ENCODE measurements around the gene OR52W1.
A peak's percentile ranks its signal among the peaks of the same experiment; 100 is the strongest.
"Not testable (repeated sequence)": the region's sequence is repeated elsewhere in the genome, so short reads cannot be mapped to it uniquely, and the experiment has no call there.

Gene OR52W1

DNA sequence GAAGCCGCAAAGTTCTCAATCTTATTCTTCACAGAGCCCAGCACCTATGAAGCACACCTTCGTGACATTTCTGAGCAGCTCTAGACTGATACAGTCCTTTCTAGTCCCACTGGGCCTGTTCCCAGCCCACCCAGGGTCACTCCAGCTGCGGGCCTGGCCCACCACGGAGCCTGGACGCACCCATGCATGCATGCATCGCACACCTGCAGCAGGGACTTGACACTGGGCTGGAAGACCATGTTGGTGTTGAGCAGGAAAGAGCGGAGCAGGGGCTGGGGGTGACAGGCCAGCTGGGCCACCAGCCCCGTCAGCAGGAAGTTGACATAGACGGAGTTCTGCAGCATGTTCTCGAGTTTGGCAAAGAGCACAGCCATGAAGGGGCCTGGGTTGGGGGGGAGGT, 15.5 kb downstream of the OR52W1 start:
- DNase-seq (ENCODE audit: insufficient read length, low spot score) (no peak), FAIRE-seq (no peak)

DNA sequence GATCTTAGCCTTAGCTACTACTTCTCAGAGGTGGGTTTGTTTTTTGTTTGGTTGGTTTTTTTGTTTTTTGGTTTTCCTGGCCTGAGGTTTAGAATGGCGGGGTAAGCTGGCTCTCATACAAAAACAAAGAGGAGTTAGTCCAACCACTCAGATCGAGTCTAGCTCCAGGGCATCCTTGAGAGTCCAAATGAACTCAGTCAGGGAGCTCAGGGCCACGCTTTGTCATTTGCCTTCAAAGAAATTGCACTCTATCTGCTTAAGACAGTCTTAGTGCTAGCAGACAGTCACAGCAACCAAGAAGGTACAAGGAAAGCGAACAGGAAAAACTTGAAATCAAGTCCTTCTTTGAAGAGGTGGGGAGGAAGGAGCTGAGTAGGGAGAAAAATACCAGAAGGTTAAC, 17.5 kb downstream of the OR52W1 start:
- FAIRE-seq (no peak), DNase-seq (ENCODE audit: insufficient read length, low spot score) (no peak)

DNA sequence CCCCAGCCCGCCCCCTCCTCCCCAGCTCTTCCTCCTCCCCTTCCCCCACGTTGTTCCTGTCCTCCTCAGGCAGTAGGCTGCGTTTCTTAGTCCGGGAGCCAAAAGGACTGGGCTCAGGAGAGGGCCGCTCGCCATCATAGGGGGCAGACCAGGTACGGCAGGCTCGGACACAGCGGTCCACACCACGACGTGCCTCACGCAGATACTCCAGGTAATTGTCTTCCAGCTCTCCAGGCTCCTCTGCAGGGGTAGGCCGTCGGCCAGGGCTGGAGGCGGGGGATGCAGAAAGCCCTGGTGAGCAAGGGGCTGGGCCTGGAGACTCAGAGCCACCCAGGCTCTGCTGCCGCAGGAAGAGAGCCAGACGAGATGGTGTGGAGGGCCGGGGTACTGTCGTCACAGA, 18.7 kb downstream of the OR52W1 start:
- DNase-seq (ENCODE audit: insufficient read length, low spot score) (no peak), FAIRE-seq (no peak)

DNA sequence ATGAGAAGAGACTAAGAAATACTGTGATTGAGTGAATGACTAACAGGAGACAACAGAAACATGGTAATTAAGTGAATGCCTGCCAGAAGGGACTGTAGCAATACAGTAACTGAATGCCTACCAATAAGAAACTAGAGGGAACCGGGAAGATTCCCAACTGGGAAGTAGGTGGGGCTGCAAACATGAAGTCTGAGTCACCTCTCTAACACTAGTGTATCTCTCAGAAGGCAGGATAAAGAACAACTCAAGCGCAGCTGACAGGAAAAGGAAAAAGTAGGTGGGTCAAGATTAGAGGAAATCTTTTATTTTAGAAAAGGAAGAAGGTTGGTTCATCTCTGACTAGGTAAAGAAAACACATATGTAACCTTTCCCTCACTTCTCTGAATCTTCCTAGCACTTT, 20.3 kb downstream of the OR52W1 start:
- DNase-seq (ENCODE audit: insufficient read length, low spot score) (no peak), FAIRE-seq (no peak)

DNA sequence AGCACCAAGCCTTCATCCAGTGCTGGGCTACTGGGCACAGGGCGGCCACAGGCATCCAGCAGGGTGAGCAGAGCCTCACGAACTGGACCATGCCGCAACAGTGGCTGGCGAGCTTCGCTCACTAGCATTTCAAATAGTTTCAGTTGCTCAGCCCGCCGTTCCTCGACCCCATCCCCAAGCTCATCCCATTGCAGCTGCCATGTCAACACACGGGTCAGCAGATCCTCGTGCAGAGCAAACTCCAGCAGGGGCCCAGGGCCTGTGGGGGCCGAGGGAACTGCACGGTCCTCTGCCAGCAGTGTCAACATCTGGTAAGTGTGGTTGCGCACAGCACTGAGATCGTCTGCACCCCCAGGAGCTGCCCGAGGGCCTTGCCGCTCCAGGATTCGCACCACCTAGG, 24.8 kb downstream of the OR52W1 start:
- DNase-seq (ENCODE audit: insufficient read length, low spot score) (no peak), FAIRE-seq (no peak)

DNA sequence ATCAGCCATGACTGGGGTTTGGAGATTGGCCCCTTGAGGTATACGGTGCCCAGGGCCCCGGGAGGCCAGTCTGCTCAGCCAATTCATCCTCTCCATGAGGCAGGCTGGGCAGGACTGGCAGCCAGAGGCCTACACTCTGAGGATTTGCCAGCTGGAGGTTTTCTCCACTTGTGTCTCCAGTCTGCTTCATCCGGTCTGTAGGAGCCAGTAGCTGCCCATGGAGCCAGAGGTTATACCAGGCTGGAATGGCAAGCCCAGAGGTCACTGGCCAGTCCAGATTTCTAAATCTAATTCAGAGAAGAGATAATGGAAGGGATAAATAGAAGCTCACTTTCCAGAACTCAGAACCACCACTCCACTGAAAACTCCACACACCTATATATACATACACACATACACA, 25.4 kb downstream of the OR52W1 start:
- FAIRE-seq (no peak), DNase-seq (ENCODE audit: insufficient read length, low spot score) (no peak)

DNA sequence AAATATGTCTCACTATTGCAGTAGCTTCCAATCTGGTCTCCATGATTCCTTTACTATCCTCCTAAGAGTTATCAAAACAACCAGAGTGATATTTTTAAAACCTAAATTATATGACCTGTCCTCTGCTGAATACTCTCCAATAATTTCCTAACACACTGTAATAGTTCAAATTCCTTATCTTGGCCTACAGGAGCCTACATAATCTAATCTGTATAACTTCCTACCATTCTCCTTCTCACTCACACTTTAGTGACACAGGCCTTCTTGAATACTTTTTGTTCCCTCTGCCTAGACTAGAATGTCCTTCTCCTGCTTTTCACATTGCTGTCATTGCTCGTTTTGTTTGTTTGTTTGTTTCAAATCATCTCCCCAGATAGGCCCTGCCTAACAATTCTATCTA, 26.0 kb downstream of the OR52W1 start:
- DNase-seq (ENCODE audit: insufficient read length, low spot score) (no peak), FAIRE-seq (no peak)

DNA sequence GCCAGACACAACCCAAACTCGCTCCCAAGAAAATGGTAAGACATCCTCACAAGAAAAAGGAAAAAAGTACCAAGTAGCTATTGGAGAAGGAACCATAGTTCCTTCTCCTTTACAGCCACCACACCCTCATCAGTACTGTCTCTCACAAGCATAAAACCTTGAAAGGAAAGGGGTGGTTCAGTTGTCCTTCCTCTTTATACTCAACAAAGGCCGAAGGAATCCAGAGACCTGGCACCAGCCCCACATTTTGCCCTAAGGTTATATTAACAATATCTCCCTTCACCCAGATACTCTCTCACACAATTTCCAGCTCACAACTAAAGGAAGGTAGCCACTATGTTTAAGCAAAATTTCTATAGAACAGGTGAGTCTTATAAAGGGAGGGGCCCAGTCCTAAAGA, 26.9 kb downstream of the OR52W1 start:
- FAIRE-seq (no peak), DNase-seq (ENCODE audit: insufficient read length, low spot score) (no peak)

DNA sequence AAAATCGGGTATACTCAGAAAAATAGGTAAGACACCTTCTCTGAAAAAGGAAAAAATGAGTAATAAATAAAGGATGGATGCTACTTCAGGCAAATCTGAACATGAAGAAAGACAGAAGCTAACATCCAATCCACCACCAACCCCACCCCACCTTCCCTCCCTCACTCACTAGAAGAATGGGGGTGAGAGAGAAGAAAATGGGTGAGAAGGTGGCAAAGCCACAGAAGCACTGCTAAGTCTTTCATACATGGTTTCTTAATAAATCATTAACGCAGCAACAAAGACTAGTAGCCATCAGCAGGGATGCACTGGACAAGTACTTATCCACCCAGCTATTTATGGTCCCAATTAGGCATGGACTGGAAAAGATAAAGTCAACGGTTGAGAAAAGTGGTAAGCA, 29.5 kb downstream of the OR52W1 start:
- FAIRE-seq, result no peak

DNA sequence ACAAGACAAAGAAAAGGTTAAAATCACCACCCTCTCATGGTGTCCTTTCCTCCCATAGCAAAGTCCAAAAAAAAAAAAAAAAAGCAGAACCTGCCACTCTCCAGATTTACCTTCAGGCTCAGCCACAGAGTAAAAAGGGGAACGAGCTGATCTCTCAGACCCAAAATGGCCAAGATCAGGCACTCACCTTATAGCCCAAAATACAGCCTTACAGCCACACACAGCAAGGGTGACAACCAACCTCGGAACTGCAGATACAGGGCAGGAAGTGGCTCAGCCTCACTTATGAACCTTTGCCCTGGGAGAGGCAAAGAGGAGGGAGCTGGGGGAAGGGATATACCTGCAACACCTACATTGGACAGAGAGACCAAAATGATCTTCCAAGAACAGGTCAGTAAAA, 30.9 kb downstream of the OR52W1 start:
- DNase-seq (ENCODE audit: insufficient read length, low spot score), result no peak
- no peak for FAIRE-seq

More for the DNA sequence above, 29.5 kb downstream of the OR52W1 start:
- no peak for DNase-seq (ENCODE audit: insufficient read length, low spot score)

DNA sequence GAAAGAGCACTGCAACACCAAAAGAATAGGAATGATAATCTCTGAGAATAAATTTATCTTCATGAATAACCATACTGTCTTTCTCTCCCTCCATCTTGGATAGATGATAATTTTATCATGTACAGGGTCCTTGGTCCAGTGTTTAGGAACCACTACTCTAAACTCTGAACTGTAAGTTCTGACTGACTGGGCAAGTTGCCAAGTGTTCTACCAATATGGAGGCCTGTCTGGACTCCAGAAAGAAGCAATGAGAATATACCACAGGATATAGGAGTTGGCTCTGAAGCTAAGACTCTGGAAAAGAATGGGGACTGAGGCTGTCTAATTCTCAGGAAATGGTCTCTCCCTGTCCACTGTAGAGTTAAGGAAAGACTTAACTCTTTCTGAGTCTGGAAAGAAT, 33.9 kb downstream of the OR52W1 start:
- DNase-seq (ENCODE audit: insufficient read length, low spot score) (no peak), FAIRE-seq (no peak)

DNA sequence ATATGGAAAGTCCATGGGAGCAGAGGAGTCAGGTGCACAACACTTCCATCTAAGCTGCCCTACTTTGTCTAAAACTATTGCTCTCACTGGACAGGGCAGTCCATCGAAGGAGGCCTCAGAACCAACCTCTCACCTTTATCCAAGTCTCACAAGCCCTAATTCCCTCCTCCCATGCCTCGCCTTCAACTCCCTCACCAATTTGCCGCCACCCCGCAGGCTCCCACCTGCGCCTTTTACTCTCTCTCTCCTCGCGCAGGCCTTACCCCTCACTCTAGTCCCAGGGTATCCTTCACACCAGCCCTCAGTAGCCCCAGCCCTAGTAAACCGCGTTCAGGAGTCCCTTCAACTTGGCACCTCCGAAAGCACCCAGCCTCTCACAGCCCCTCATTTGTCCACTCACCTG, 35.0 kb downstream of the OR52W1 start:
- DNase-seq (ENCODE audit: insufficient read length, low spot score) (no peak), FAIRE-seq (no peak)

DNA sequence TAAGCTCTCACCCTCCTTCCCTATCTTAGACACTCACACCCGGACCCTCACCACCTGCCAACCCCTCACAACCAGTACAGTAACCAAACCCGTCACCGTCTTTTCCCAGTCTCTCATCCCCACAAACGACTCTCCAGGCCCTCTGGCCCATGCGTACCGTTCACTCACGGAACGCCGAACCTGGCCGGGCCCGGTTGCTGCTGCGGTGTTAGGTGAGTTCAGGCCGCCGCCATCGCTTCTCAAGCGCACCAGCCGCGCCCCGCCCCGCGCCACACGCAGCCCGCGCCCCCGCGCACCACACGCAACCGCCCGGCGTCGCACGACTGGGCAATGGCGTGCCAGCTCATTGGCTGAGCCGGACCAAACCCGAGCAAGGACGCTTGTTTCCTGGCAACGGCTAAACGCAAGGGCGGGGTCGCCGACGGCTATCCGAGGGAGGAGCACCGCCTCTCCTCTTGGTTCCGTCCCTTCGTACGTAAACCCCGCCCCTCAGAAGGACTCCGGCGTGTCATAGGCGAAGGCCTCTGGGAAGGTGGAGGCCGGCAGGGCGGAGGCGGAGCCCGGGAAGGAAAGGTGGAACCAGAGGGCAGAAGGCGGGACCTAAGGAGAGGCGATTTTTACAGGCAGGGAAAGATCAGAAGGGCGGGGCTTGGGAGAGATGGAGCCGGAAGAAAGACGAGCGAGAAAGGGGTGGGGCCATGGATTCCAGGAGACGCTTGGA, 35.5 kb downstream of the OR52W1 start, which contains the start of gene FHIP1B:
Gene FHIP1B (minus strand): TSS at position 250 of the 721 bp plus-strand sequence. CDS start 10,120 bp downstream, outside the sequence.
- DNase-seq (ENCODE audit: insufficient read length, low spot score) (peak; percentile 91), FAIRE-seq (peak; percentile 100)

DNA sequence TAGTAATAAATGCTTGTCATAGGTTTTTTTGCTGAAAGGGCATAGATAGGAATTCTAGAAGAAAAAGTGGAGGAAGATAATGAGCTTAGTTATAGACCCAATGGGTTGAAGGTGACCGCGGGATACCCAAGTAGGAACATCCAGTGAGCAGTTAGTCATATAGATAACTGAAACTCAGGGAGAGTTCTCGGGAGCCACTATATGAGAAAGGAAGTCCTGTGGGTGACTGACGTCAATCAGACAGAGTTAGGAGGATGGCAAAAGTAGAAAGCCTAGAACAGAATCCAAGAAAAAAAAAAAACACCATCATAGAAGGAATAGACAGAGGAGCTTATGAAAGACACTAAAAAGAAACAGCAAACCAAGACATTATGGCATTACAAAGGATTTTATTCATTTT, 38.2 kb downstream of the OR52W1 start:
- DNase-seq (ENCODE audit: insufficient read length, low spot score), result no peak
- FAIRE-seq, result no peak

DNA sequence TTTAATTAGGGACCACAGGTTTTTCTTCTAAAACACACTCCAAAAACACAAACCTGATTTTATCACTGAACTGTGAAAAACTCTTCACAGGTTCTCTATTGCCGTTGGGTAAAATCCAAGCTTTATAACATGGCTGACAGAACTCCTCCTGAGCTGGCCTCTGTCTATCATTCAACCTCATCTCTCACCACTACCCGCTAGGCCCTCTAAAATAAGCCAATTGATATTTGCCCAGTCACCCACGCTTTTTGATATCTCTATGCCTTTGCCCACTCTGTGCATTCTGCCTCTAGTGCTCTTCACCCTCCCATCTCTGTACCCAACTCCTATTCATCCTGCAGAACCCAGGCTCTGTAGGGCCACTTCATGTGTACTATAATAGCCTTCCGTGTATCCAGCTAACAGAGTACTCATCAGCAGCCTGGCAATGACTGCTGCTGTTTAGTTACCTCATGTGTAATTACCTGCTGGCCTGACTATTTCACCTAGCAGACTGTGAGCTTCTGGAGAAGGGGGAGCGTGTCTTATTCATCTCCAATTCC, 38.8 kb downstream of the OR52W1 start:
- FAIRE-seq, result no peak
- DNase-seq (ENCODE audit: insufficient read length, low spot score), result no peak

DNA sequence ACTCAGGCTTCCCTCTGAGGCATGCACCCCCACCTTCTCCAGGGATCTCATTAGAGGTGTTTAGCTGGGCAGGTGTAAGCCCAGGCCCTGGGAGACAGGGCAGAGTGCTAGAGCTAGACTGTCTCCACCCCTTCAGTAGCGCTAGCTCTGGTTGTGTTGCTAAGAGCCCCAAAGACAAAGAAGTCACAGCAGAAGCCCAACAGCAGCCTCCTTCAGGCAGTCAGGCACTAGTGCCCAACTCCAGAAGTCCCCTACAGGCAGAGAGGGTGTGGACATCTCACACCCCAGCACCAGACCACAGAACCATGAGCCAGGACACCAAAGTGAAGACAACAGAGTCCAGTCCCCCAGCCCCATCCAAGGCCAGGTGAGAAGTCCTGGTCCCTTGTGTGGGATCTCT, 39.9 kb downstream of the OR52W1 start, which contains the start of gene CNGA4:
Gene CNGA4 (plus strand): TSS at position 188 of the 400 bp plus-strand sequence. CDS start 118 bp downstream, at position 306.
- no peak for DNase-seq (ENCODE audit: insufficient read length, low spot score)
- no peak for FAIRE-seq

DNA sequence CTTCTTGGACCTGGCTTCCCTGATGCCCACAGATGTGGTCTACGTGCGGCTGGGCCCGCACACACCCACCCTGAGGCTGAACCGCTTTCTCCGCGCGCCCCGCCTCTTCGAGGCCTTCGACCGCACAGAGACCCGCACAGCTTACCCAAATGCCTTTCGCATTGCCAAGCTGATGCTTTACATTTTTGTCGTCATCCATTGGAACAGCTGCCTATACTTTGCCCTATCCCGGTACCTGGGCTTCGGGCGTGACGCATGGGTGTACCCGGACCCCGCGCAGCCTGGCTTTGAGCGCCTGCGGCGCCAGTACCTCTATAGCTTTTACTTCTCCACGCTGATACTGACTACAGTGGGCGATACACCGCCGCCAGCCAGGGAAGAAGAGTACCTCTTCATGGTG, 41.1 kb downstream of the OR52W1 start:
- FAIRE-seq (no peak), DNase-seq (ENCODE audit: insufficient read length, low spot score) (no peak)

DNA sequence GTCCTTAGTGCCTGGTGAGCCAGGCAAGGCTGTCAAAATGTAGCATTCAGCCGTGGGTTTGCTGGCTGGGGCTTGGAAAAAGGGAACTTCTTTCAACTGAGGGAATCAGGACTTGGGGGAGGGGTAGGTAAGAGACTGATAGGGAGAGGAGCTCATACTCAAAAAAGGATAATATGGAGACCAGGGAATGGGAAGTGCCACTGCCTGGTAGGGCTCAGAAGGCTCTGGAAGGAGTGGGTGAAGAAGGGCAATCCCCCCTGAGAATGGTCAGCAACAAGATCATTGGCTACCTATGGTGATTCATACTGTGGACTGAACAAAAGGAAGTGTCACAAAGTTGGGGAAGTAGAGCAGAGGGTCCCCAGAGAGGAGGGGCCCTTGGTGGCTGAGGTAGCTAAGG, 41.8 kb downstream of the OR52W1 start:
- FAIRE-seq, result no peak
- DNase-seq (ENCODE audit: insufficient read length, low spot score), result no peak

DNA sequence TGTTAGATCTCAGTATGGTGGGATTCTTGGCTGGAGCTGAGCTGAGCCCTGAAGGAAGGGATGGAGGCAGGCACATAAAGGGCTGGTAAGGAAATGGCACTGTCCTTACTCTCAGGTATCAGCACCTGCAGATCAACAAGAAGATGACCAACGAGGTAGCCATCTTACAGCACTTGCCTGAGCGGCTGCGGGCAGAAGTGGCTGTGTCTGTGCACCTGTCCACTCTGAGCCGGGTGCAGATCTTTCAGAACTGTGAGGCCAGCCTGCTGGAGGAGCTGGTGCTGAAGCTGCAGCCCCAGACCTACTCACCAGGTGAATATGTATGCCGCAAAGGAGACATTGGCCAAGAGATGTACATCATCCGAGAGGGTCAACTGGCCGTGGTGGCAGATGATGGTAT, 42.3 kb downstream of the OR52W1 start:
- FAIRE-seq (no peak), DNase-seq (ENCODE audit: insufficient read length, low spot score) (no peak)

DNA sequence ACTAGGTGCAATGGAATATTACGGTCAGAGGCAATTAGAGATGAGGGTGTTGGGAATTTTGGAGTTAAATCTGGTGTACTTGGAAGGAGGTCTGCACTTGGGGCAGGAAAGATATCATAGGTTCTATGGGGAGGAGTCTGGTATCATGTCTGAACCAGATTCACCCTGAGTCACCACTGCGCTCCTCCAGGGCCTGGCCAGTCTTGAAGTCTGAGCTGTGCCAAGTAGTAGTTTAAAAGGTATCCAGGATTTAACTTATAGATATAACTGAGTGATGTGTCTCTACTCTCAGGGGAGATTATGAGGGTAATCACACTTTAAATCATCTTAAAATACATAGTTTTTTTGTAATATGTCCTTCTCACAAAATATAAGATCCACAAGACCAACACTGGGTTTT, 46.5 kb downstream of the OR52W1 start:
- no peak for FAIRE-seq
- no peak for DNase-seq (ENCODE audit: insufficient read length, low spot score)

DNA sequence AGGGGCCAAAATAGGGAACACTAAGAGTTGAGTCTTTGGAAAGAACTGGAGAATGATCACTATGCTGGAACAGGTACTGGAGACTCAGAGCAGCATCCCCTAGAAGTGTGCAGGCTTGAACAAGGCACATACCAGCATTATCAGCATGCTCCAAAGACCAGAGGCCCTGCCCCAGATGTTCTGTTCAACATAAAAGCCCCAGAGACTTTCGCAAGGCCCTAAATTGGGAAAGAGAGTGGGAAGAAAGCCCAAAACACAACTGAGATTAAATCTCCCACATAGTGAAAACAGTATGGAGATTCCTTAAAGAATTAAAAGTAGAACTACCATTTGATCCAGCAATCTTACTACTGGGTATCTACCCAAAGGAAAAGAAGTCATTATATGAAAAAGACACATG, 49.2 kb downstream of the OR52W1 start:
- DNase-seq (ENCODE audit: insufficient read length, low spot score) (no peak), FAIRE-seq (no peak)

DNA sequence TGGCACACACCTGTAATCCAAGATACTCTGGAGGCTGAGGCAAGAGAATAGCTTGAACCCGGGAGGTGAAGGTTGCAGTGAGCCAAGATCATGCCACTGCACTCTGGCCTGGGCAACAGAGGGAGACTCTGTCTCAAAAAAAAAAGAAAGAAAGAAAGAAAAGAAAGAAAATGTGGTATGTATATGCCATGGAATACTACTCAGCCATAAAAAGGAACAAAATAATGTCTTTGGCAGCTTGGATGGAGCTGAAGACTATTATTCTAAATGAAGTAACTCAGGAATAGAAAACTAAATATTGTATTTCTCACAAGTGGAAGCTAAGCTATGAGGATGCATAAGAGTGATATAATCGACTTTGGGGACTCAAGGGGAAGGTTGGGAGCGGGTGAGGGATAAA, 49.9 kb downstream of the OR52W1 start:
- FAIRE-seq; DNase-seq (ENCODE audit: insufficient read length, low spot score): not testable (repeated sequence)
